Mononuclear cell (primary cell): ENCODE data around the gene OR2AE1. TPM values are rescaled to one million over a fixed set of nuclear protein-coding genes. Genes with fewer than 3 reads are reported as not detected.
A peak's percentile ranks its signal among the peaks of the same experiment; 100 is the strongest.
"Not testable (repeated sequence)": the region's sequence is repeated elsewhere in the genome, so short reads cannot be mapped to it uniquely, and the experiment has no call there.

Experiments
- H3K27me3 ChIP-seq: 2 replicates; pipeline ENCODE4 v1.6.0; 2011; ENCODE audit warnings: low read length, control low read depth; ENCODE audit not compliant: insufficient read depth
- H3K4me1 ChIP-seq: 2 replicates; pipeline ENCODE4 v1.5.1; 2011; ENCODE audit warnings: mild to moderate bottlenecking, low read length, control low read depth; ENCODE audit not compliant: insufficient read depth
- H3K4me3 ChIP-seq: 2 replicates; pipeline ENCODE4 v1.5.1; 2011; ENCODE audit warnings: mild to moderate bottlenecking, low read length, moderate library complexity
- H3K9me3 ChIP-seq: 2 replicates; pipeline ENCODE4 v1.5.1; 2011; ENCODE audit warnings: low read depth, mild to moderate bottlenecking, control low read depth, low read length
- total RNA-seq: library from RNA; depleted of rRNA; stranded (reverse); fragments of >200 nt; gene quantifications from one replicate; pipeline ENCODE4 v1.2.3, GENCODE V29; 2012

Gene OR2AE1
- not detected for total RNA-seq

GRCh38 chr7:99876933-99877332 is at the start of gene OR2AE1:
TSS of gene OR2AE1 (minus strand) at chr7:99877033. CDS start at chr7:99877033, 0 bp downstream.
- Histone ChIP-seq H3K27me3 (no peaks in the 10 kb centered on the region), H3K9me3 (no peaks in the 10 kb centered on the region), H3K4me1 (no peaks in the 10 kb centered on the region), H3K4me3 (no peak within 1 kb of the TSS)

- Histone ChIP-seq H3K27me3 (peaks cover 20% of the 10 kb centered on the region), H3K9me3 (no peaks in the 10 kb centered on the region), H3K4me1 (peaks cover 12% of the 10 kb centered on the region), H3K4me3 (no peak overlapping the region)
These were observed 49.5 kb upstream of the OR2AE1 start for GRCh38 chr7:99926321-99926720.

- H3K4me3 ChIP-seq, result no peak overlapping the region
- H3K27me3 ChIP-seq, result peaks cover 15% of the 10 kb centered on the region
- H3K9me3 ChIP-seq, result no peaks in the 10 kb centered on the region
- H3K4me1 ChIP-seq, result peaks cover 15% of the 10 kb centered on the region
These were observed 46.4 kb upstream of the OR2AE1 start for GRCh38 chr7:99923200-99923599.

GRCh38 chr7:99920149-99920548 is 43.3 kb upstream of the OR2AE1 start:
- no peaks in the 10 kb centered on the region for H3K9me3 ChIP-seq
- peak overlapping the region; percentile 87 for H3K4me3 ChIP-seq
- H3K27me3 ChIP-seq, result no peaks in the 10 kb centered on the region
- peaks cover 39% of the 10 kb centered on the region for H3K4me1 ChIP-seq

- peaks cover 39% of the 10 kb centered on the region for H3K4me1 ChIP-seq
These were observed 42.9 kb upstream of the OR2AE1 start for GRCh38 chr7:99919814-99920112.

GRCh38 chr7:99918959-99919813 is 42.4 kb upstream of the OR2AE1 start, which contains the start of gene TRIM4:
TSS of gene TRIM4 (minus strand) at chr7:99919530. CDS start at chr7:99919401, 129 bp downstream.
- Histone ChIP-seq H3K9me3 (no peaks in the 10 kb centered on the region), H3K4me3 (peak within 1 kb of the TSS; percentile 87), H3K4me1 (peaks cover 43% of the 10 kb centered on the region), H3K27me3 (no peaks in the 10 kb centered on the region)

More at GRCh38 chr7:99919814-99920112, 42.9 kb upstream of the OR2AE1 start:
- Histone ChIP-seq H3K9me3 (no peaks in the 10 kb centered on the region), H3K27me3 (no peaks in the 10 kb centered on the region), H3K4me3 (peak overlapping the region; percentile 87)

- Histone ChIP-seq H3K4me1 (peaks cover 16% of the 10 kb centered on the region), H3K4me3 (no peak overlapping the region), H3K9me3 (no peaks in the 10 kb centered on the region), H3K27me3 (no peaks in the 10 kb centered on the region)
These were observed 34.1 kb upstream of the OR2AE1 start for GRCh38 chr7:99910976-99911375.

GRCh38 chr7:99901581-99901980 is 24.7 kb upstream of the OR2AE1 start:
- Histone ChIP-seq H3K4me3 (no peak overlapping the region), H3K27me3 (no peaks in the 10 kb centered on the region), H3K4me1 (peaks cover 5% of the 10 kb centered on the region), H3K9me3 (no peaks in the 10 kb centered on the region)

- no peak overlapping the region for H3K4me3 ChIP-seq
- peaks cover 5% of the 10 kb centered on the region for H3K4me1 ChIP-seq
- no peaks in the 10 kb centered on the region for H3K9me3 ChIP-seq
- no peaks in the 10 kb centered on the region for H3K27me3 ChIP-seq
These were observed 23.1 kb upstream of the OR2AE1 start for GRCh38 chr7:99899830-99900519.

- no peaks in the 10 kb centered on the region for H3K9me3 ChIP-seq
- H3K4me3 ChIP-seq, result no peak overlapping the region
- H3K4me1 ChIP-seq, result peaks cover 5% of the 10 kb centered on the region
- H3K27me3 ChIP-seq, result no peaks in the 10 kb centered on the region
These were observed 22.0 kb upstream of the OR2AE1 start for GRCh38 chr7:99898836-99899235.

- no peaks in the 10 kb centered on the region for H3K9me3 ChIP-seq
- no peaks in the 10 kb centered on the region for H3K27me3 ChIP-seq
- H3K4me3 ChIP-seq, result no peak overlapping the region
- H3K4me1 ChIP-seq, result peaks cover 5% of the 10 kb centered on the region
These were observed 21.2 kb upstream of the OR2AE1 start for GRCh38 chr7:99898023-99898357.

GRCh38 chr7:99897322-99898022 is 20.6 kb upstream of the OR2AE1 start:
- peaks cover 5% of the 10 kb centered on the region for H3K4me1 ChIP-seq
- H3K27me3 ChIP-seq, result no peaks in the 10 kb centered on the region
- no peaks in the 10 kb centered on the region for H3K9me3 ChIP-seq
- H3K4me3 ChIP-seq, result no peak overlapping the region

- Histone ChIP-seq H3K27me3 (no peaks in the 10 kb centered on the region), H3K4me3 (no peak overlapping the region), H3K4me1 (peaks cover 5% of the 10 kb centered on the region), H3K9me3 (no peaks in the 10 kb centered on the region)
These were observed 17.9 kb upstream of the OR2AE1 start for GRCh38 chr7:99894738-99895137.

- peaks cover 5% of the 10 kb centered on the region for H3K4me1 ChIP-seq
- no peaks in the 10 kb centered on the region for H3K27me3 ChIP-seq
- H3K4me3 ChIP-seq, result no peak overlapping the region
- H3K9me3 ChIP-seq, result no peaks in the 10 kb centered on the region
These were observed 16.4 kb upstream of the OR2AE1 start for GRCh38 chr7:99893280-99893679.

GRCh38 chr7:99890348-99890747 is 13.5 kb upstream of the OR2AE1 start:
- H3K27me3 ChIP-seq, H3K4me3 ChIP-seq, H3K4me1 ChIP-seq, H3K9me3 ChIP-seq: not testable (repeated sequence)
